ENCODE measurements around the gene PNPLA3. TPM values are rescaled to one million over a fixed set of nuclear protein-coding genes. Genes with fewer than 3 reads are reported as not detected.

Gene PNPLA3
- polyA plus RNA-seq, 1 of the 3 experiments (the other 2 are of a cell fraction) = 3.2 TPM

- H3K79me2 ChIP-seq (ENCODE audit: insufficient read depth) = no peaks in the 10 kb centered on the region
- H3K9ac ChIP-seq = no peak overlapping the region
- H4K20me1 ChIP-seq (ENCODE audit: insufficient read depth) = no peaks in the 10 kb centered on the region
- H3K27ac ChIP-seq (ENCODE audit: low read depth in 2 of 2, low read length in 1 of 2) = no peak overlapping the region
- CTCF ChIA-PET = no interaction called here
- DNase-seq = no peak
- H3K4me1 ChIP-seq (ENCODE audit: control insufficient read depth in 1 of 2, insufficient read depth in 2 of 2, low read depth in 1 of 2, low read length in 1 of 2) = no peaks in the 10 kb centered on the region; a peak in 1 of 4 replicates
- H3F3A ChIP-seq (replicated peaks; ENCODE audit: insufficient read depth) = no peaks in the 10 kb centered on the region
- no peaks in the 10 kb centered on the region for H3K9me2 ChIP-seq
- no CpG with 5 or more reads among the region's 24 CpGs for WGBS (ENCODE audit: low lambda C conversion rate)
- no peak overlapping the region for H2AFZ ChIP-seq (ENCODE audit: low read depth)
- TF ChIP-seq NRF1 (IDR thresholded peaks at IDR 0.05; ENCODE audit: low read depth, low read length) = no peak
- no peak for TF ChIP-seq SIN3A (IDR thresholded peaks at IDR 0.05; ENCODE audit: borderline replicate concordance, low read depth, low read length)
- no peak for TF ChIP-seq PBX3 (IDR thresholded peaks at IDR 0.05)
- TF ChIP-seq MAX (IDR thresholded peaks at IDR 0.05; ENCODE audit: low read depth) = no peak
- no peak for TF ChIP-seq USF1 (IDR thresholded peaks at IDR 0.05; ENCODE audit: borderline replicate concordance, low read depth)
- no peak for TF ChIP-seq USF2 (IDR thresholded peaks at IDR 0.05; ENCODE audit: borderline replicate concordance, low read depth, low read length)
- TF ChIP-seq EZH2phosphoT487 (IDR thresholded peaks at IDR 0.05; ENCODE audit: borderline replicate concordance, low read depth) = no peak
- no peak for TF ChIP-seq TCF12 (IDR thresholded peaks at IDR 0.05)
- H3K9me3 ChIP-seq = no peaks in the 10 kb centered on the region
- no peak overlapping the region for H3K4me3 ChIP-seq (ENCODE audit: low read depth in 2 of 2, low read length in 1 of 2)
- no peaks in the 10 kb centered on the region for H3K36me3 ChIP-seq (replicated peaks in 1 of 2; ENCODE audit: control insufficient read depth in 1 of 2, insufficient read depth in 2 of 2, low read length in 1 of 2)
- POLR2A ChIA-PET = no interaction called here
- no peaks in the 10 kb centered on the region; the same call in 1 of the 2 replicates for H3K27me3 ChIP-seq (ENCODE audit: insufficient read depth)
- H3K4me2 ChIP-seq = no peak overlapping the region
Measured at GRCh38 chr22:43890901-43891331, 32.7 kb upstream of the PNPLA3 start.

GRCh38 chr22:43891360-43892182 is 32.0 kb upstream of the PNPLA3 start, which contains the start of gene PNPLA5:
PNPLA5 (minus strand) TSS chr22:43892013; CDS start chr22:43891880, 133 bp downstream.
- H3K4me1 ChIP-seq (ENCODE audit: control insufficient read depth in 1 of 2, insufficient read depth in 2 of 2, low read depth in 1 of 2, low read length in 1 of 2) = no peaks in the 10 kb centered on the region; a peak in 1 of 4 replicates
- no peaks in the 10 kb centered on the region for H4K20me1 ChIP-seq (ENCODE audit: insufficient read depth)
- no peaks in the 10 kb centered on the region; the same call in 1 of the 2 replicates for H3K27me3 ChIP-seq (ENCODE audit: insufficient read depth)
- no peaks in the 10 kb centered on the region for H3K79me2 ChIP-seq (ENCODE audit: insufficient read depth)
- H3K36me3 ChIP-seq (replicated peaks in 1 of 2; ENCODE audit: control insufficient read depth in 1 of 2, insufficient read depth in 2 of 2, low read length in 1 of 2) = no peaks in the 10 kb centered on the region
- DNase-seq = peak; percentile 44
- H3F3A ChIP-seq (replicated peaks; ENCODE audit: insufficient read depth) = no peaks in the 10 kb centered on the region
- CTCF ChIA-PET = no interaction called here
- H3K9me3 ChIP-seq = no peaks in the 10 kb centered on the region
- no peak within 1 kb of the TSS for H3K9ac ChIP-seq
- H3K4me3 ChIP-seq (ENCODE audit: low read depth in 2 of 2, low read length in 1 of 2) = no peak within 1 kb of the TSS
- H2AFZ ChIP-seq (ENCODE audit: low read depth) = no peak within 1 kb of the TSS
- WGBS (ENCODE audit: low lambda C conversion rate) = no CpG with 5 or more reads among the region's 72 CpGs
- no peak within 1 kb of the TSS for H3K27ac ChIP-seq (ENCODE audit: low read depth in 2 of 2, low read length in 1 of 2)
- no peaks in the 10 kb centered on the region for H3K9me2 ChIP-seq
- POLR2A ChIA-PET = no interaction called here
- H3K4me2 ChIP-seq = no peak within 1 kb of the TSS
- no peak for TF ChIP-seq RAD21 (IDR thresholded peaks at IDR 0.05; ENCODE audit: low read length)
- no peak for TF ChIP-seq YY1 (IDR thresholded peaks at IDR 0.05; ENCODE audit: low read depth)
- TF ChIP-seq USF1 (IDR thresholded peaks at IDR 0.05; ENCODE audit: borderline replicate concordance, low read depth) = no peak
- no peak for TF ChIP-seq RFX5 (IDR thresholded peaks at IDR 0.05; ENCODE audit: low read length)

Data from SK-N-SH (cell line).